Esophagus squamous epithelium (tissue), 5 donors: ENCODE results near the gene EXOSC7. TPM values are rescaled to one million over a fixed set of nuclear protein-coding genes. Genes with fewer than 3 reads are reported as not detected.

Source experiments
- DNase-seq: peaks from one replicate; lab custom pipeline; 2025; lab: John Stamatoyannopoulos, UW
- H3K27ac ChIP-seq, 4 donors: fragments of 200-600 bp; sonication (generic); one replicate each; pipeline ENCODE4 v1.5.1; 2016 to 2019; ENCODE audit warnings: mild to moderate bottlenecking in 1 of 4
- H3K27me3 ChIP-seq, 4 donors: fragments of 200-600 bp; sonication (generic); 1 replicate in 3 of 4; 2 replicates in 1 of 4; pipeline versions ENCODE4 v1.5.1 to v1.6.0; 2017 to 2021; ENCODE audit warnings: antibody characterized with exemption in 1 of 4
- H3K36me3 ChIP-seq, 3 donors: fragments of 200-600 bp; sonication (generic); one replicate each; pipeline ENCODE4 v1.5.1; 2016 to 2019
- H3K4me1 ChIP-seq, 3 donors: fragments of 200-600 bp; sonication (generic); one replicate each; pipeline ENCODE4 v1.5.1; 2017 to 2019
- H3K4me3 ChIP-seq, 4 donors: fragments of 200-600 bp; sonication (generic); 1 replicate in 3 of 4; 2 replicates in 1 of 4; pipeline ENCODE4 v1.5.1; 2016 to 2019; ENCODE audit warnings: mild to moderate bottlenecking in 2 of 4, moderate library complexity in 1 of 4
- H3K9me3 ChIP-seq, 3 donors: fragments of 200-600 bp; sonication (generic); one replicate each; pipeline ENCODE4 v1.5.1; 2016 to 2019
- POLR2A ChIP-seq, 4 donors: fragments of 450-650 bp; IDR thresholded peaks; one replicate each; pipeline ENCODE4 v1.6.1; 2017; ENCODE audit warnings: antibody characterized with exemption in 4 of 4, mild to moderate bottlenecking in 4 of 4, moderate library complexity in 3 of 4
- WGBS, 2 donors: methylation state at CpG; one replicate each; pipeline ENCODE4 v1.1.5; 2018; 5-methylcytosine and 5-hydroxymethylcytosine counted together
- intact Hi-C: fragments of 100-400 bp; cut with DNase I; formaldehyde crosslinking; loops from one replicate; pipeline ENCODE4 v1.15.0; 2022
- total RNA-seq, 4 donors: library from RNA; depleted of rRNA; stranded (reverse); fragments of >200 nt; gene quantifications; one replicate each; pipeline ENCODE4 v1.1.0, GENCODE V29; 2016
- TF ChIP-seq, protein P1 (sequence below), 6 experiments: fragments of 450-650 bp in 4 of 6; fragments of 200-600 bp in 2 of 6; sonication (generic) in 2 of 6; IDR thresholded peaks; one replicate each; pipeline ENCODE4 v1.5.1; 2016 to 2019; ENCODE audit warnings: antibody characterized with exemption in 6 of 6, mild to moderate bottlenecking in 4 of 6, moderate library complexity in 4 of 6
- donor health status: DM: yes; HTN: yes; CAD: no.

EXOSC7 gene
- total RNA-seq, 4 donors from 2014 or later: 28.8 to 59.9 (median 47.6) TPM

- peaks cover 4 to 59% (median 4%) of the 10 kb centered on the region in 3 donors for H3K36me3 ChIP-seq
- TF ChIP-seq POLR2A (IDR thresholded peaks at IDR 0.05): no peak
- TF ChIP-seq, protein P1, sequence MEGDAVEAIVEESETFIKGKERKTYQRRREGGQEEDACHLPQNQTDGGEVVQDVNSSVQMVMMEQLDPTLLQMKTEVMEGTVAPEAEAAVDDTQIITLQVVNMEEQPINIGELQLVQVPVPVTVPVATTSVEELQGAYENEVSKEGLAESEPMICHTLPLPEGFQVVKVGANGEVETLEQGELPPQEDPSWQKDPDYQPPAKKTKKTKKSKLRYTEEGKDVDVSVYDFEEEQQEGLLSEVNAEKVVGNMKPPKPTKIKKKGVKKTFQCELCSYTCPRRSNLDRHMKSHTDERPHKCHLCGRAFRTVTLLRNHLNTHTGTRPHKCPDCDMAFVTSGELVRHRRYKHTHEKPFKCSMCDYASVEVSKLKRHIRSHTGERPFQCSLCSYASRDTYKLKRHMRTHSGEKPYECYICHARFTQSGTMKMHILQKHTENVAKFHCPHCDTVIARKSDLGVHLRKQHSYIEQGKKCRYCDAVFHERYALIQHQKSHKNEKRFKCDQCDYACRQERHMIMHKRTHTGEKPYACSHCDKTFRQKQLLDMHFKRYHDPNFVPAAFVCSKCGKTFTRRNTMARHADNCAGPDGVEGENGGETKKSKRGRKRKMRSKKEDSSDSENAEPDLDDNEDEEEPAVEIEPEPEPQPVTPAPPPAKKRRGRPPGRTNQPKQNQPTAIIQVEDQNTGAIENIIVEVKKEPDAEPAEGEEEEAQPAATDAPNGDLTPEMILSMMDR (IDR thresholded peaks at IDR 0.05): no peak
- no peak overlapping the region for H3K27ac ChIP-seq
- 85% methylated on average over 5 of the region's 5 CpGs for WGBS, 2 donors
- no peak overlapping the region for H3K4me3 ChIP-seq
- no peaks in the 10 kb centered on the region for H3K9me3 ChIP-seq
- no peaks in the 10 kb centered on the region for H3K27me3 ChIP-seq
- intact Hi-C loops: no loop called here
- peaks cover 3 to 58% (median 5%) of the 10 kb centered on the region in 3 donors for H3K4me1 ChIP-seq
- no peak for DNase-seq
Observed at GRCh38 chr3:44954304-44954703, 21.7 kb upstream of the EXOSC7 start.

DNA sequence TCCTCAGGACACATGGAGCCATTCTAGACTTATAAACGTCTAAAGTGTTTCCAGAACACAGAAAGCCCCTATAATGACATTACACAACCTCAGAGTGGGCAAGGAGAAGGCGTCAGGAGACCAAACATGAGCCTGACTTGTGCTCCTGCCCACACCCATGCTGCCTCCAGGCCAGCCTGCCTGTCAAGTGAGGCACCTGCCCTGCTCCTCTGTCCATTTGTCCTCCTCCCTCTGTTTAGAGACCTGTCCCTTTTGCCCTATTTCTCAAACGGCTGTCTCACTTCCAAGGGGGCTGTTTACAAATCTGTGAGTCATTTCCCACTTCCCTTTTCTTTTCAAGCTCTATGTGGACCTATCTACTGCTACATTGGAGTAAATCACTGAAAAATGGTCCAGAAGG lies 21.1 kb upstream of the EXOSC7 start:
- intact Hi-C loops: no loop called here
- DNase-seq: no peak
- TF ChIP-seq, protein P1 (IDR thresholded peaks at IDR 0.05): no peak
- no peak for TF ChIP-seq POLR2A (IDR thresholded peaks at IDR 0.05)
- WGBS, 2 donors: 33 to 35% methylated on average over 3 of the region's 3 CpGs
- Histone ChIP-seq H3K27me3 (no peaks in the 10 kb centered on the region), H3K4me1 (peaks cover 3 to 64% (median 5%) of the 10 kb centered on the region in 3 donors), H3K36me3 (peaks cover 4 to 59% (median 4%) of the 10 kb centered on the region in 3 donors), H3K4me3 (no peak overlapping the region), H3K9me3 (no peaks in the 10 kb centered on the region), H3K27ac (no peak overlapping the region)

DNA sequence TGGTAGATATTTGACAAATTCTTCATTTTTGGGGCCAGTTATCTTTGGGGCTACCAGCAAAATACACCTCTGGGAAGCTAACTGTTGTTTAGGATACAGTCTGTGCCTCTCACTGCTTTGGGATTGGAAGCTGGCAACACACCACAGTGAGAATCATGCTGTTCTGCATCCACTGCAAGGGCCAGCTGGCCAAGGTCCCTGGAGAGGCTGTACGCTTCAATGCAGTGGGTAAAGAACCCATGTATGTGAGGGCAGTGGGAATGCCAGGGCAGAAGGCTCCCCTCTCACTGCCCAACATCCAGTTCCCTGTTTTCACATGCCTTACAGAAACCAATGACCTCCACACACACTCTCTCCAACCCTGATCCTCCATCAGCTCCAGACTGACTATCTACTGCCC lies 20.1 kb upstream of the EXOSC7 start:
- TF ChIP-seq, protein P1 (IDR thresholded peaks at IDR 0.05): no peak
- no peak for TF ChIP-seq POLR2A (IDR thresholded peaks at IDR 0.05)
- Histone ChIP-seq H3K27me3 (no peaks in the 10 kb centered on the region), H3K36me3 (peaks cover 4 to 59% (median 4%) of the 10 kb centered on the region in 3 donors), H3K4me1 (peaks cover 5 to 74% (median 5%) of the 10 kb centered on the region in 3 donors), H3K9me3 (no peaks in the 10 kb centered on the region), H3K4me3 (no peak overlapping the region), H3K27ac (no peak overlapping the region)
- intact Hi-C loops: no loop called here
- no peak for DNase-seq
- WGBS, 2 donors: 86 to 100% methylated on average over 1 of the region's 1 CpG

DNA sequence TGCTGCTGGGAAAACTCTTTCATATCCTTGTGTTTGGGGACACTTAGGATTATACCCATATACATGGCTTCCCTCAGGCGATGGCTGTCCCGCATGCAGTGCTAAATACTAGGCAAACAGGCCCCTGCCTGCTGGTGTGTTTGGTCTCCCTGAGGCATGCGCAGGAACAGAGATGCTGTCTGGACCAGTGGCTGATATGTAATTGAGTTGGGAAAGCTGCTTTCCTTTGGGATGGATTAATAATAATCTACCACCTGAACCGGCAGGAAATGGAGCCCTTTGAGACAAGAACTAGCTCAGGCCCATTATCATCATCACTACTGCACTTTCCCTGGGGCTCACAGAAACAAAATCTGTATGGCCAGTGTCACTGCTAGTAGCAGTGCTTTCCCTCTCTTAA lies 18.1 kb upstream of the EXOSC7 start:
- Histone ChIP-seq H3K4me1 (peaks cover 5 to 82% (median 10%) of the 10 kb centered on the region in 3 donors), H3K27ac (peak overlapping the region in 3 of 4 donors; percentile 45 to 56 (median 47)), H3K27me3 (no peaks in the 10 kb centered on the region), H3K36me3 (peaks cover 4 to 59% (median 4%) of the 10 kb centered on the region in 3 donors), H3K4me3 (no peak overlapping the region), H3K9me3 (no peaks in the 10 kb centered on the region)
- no peak for DNase-seq
- no peak for TF ChIP-seq POLR2A (IDR thresholded peaks at IDR 0.05)
- TF ChIP-seq, protein P1 (IDR thresholded peaks at IDR 0.05): no peak
- intact Hi-C loops: no loop called here
- WGBS, 2 donors: 71 to 95% methylated on average over 3 of the region's 4 CpGs

DNA sequence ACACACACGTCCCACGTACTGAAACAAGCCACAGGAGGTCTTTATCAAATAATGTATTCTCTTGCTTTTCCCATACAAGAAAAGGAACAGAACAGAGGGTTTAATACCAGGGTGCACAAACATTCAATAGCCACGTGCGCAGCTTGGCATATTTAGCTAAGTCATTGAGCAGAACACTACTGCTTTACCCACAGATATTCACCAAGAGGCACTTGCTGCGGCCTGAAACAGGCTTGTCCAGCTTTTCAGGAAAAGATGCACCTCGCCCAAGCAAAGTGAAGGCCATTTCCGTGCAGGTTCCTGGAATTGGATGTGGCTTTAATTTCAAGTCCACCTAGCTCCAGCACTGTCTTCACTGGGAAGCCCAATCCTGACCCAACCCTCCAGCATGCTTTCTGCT lies 17.7 kb upstream of the EXOSC7 start:
- intact Hi-C loops: no loop called here
- no peak for TF ChIP-seq POLR2A (IDR thresholded peaks at IDR 0.05)
- TF ChIP-seq, protein P1 (IDR thresholded peaks at IDR 0.05): no peak
- 67 to 68% methylated on average over 7 of the region's 7 CpGs for WGBS, 2 donors
- H3K4me3 ChIP-seq: no peak overlapping the region
- no peak for DNase-seq
- H3K4me1 ChIP-seq: peaks cover 5 to 85% (median 14%) of the 10 kb centered on the region in 3 donors
- peaks cover 4 to 58% (median 4%) of the 10 kb centered on the region in 3 donors for H3K36me3 ChIP-seq
- H3K27me3 ChIP-seq: no peaks in the 10 kb centered on the region
- peak overlapping the region in 3 of 4 donors; percentile 47 to 68 (median 56) for H3K27ac ChIP-seq
- no peaks in the 10 kb centered on the region for H3K9me3 ChIP-seq
